Measurements from ENCODE around the gene CD99L2.

The CD99L2 gene

DNA sequence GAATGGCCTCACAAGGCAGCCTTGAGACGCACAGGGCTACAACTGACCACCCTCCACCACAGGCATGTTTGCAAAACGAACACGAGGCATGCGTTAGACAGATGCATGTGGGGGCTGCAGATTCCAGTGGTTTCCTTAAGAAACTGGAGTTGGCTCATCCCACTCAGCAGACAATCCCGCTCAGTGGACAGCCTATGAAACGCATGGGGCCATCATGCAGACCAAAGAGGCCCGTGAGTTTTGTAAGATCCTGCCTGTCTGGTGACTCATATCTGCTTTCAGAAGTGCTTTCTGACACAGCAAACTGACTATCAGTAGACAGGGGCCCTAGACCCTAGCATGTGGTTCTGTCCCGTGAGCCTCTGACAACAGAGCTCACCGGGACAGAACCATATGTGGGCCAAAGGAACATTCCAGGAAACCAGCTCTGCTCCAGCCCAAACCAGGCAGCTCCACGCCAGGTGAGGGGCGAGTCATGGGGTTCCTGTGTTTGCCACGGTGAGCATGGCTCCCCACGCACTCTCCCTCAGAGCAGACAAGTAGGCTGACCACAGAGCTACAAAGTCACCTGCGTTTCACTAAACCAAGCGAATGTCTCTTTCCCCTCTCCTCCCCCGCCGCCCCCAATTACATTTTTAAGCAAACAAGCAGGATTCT, 130.9 kb downstream of the CD99L2 start:
- Histone ChIP-seq H3F3A (ENCODE audit: low read depth) (no peaks in the 10 kb centered on the region), H3K9me3 (ENCODE audit: insufficient read depth, low read depth, low read length) (no peaks in the 10 kb centered on the region), H2AFZ (ENCODE audit: low read length) (no peak overlapping the region), H3K4me3 (ENCODE audit: low read length, poor library complexity, severe bottlenecking) (no peak overlapping the region), H3K36me3 (ENCODE audit: insufficient read depth, low read length) (no peaks in the 10 kb centered on the region; the same call in 1 of the 2 replicates), H3K9ac (ENCODE audit: low read depth, low read length, poor library complexity, severe bottlenecking) (no peak overlapping the region), H3K27me3 (ENCODE audit: insufficient read depth, low read length, poor library complexity, severe bottlenecking) (no peaks in the 10 kb centered on the region), H3K79me2 (ENCODE audit: insufficient read depth, low read length) (no peaks in the 10 kb centered on the region), H4K20me1 (ENCODE audit: insufficient read depth, low read length, poor library complexity, severe bottlenecking) (no peaks in the 10 kb centered on the region), H3K4me2 (ENCODE audit: low read depth, low read length, poor library complexity, severe bottlenecking) (no peak overlapping the region), H3K4me1 (ENCODE audit: insufficient read depth, low read length, poor library complexity, severe bottlenecking) (no peaks in the 10 kb centered on the region), H3K9me2 (replicated peaks; ENCODE audit: low read depth, low read length) (no peaks in the 10 kb centered on the region)
- TF ChIP-seq EZH2phosphoT487 (IDR thresholded peaks at IDR 0.05; ENCODE audit: borderline replicate concordance), result no peak

GRCh38 chrX:150767045-150767395, 131.4 kb downstream of the CD99L2 start:
- TF ChIP-seq, protein P1, sequence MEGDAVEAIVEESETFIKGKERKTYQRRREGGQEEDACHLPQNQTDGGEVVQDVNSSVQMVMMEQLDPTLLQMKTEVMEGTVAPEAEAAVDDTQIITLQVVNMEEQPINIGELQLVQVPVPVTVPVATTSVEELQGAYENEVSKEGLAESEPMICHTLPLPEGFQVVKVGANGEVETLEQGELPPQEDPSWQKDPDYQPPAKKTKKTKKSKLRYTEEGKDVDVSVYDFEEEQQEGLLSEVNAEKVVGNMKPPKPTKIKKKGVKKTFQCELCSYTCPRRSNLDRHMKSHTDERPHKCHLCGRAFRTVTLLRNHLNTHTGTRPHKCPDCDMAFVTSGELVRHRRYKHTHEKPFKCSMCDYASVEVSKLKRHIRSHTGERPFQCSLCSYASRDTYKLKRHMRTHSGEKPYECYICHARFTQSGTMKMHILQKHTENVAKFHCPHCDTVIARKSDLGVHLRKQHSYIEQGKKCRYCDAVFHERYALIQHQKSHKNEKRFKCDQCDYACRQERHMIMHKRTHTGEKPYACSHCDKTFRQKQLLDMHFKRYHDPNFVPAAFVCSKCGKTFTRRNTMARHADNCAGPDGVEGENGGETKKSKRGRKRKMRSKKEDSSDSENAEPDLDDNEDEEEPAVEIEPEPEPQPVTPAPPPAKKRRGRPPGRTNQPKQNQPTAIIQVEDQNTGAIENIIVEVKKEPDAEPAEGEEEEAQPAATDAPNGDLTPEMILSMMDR (conservative IDR thresholded peaks at IDR 0.05; ENCODE audit: low read length), result no peak
- TF ChIP-seq EZH2phosphoT487 (IDR thresholded peaks at IDR 0.05; ENCODE audit: borderline replicate concordance), result no peak
- H3K4me3 ChIP-seq (ENCODE audit: low read length, poor library complexity, severe bottlenecking), result no peak overlapping the region
- no peaks in the 10 kb centered on the region for H3K4me1 ChIP-seq (ENCODE audit: insufficient read depth, low read length, poor library complexity, severe bottlenecking)
- H3K27me3 ChIP-seq (ENCODE audit: insufficient read depth, low read length, poor library complexity, severe bottlenecking), result no peaks in the 10 kb centered on the region
- no peaks in the 10 kb centered on the region for H4K20me1 ChIP-seq (ENCODE audit: insufficient read depth, low read length, poor library complexity, severe bottlenecking)
- H3K9me2 ChIP-seq (replicated peaks; ENCODE audit: low read depth, low read length), result no peaks in the 10 kb centered on the region
- no peaks in the 10 kb centered on the region for H3K79me2 ChIP-seq (ENCODE audit: insufficient read depth, low read length)
- no peaks in the 10 kb centered on the region for H3F3A ChIP-seq (ENCODE audit: low read depth)
- H3K4me2 ChIP-seq (ENCODE audit: low read depth, low read length, poor library complexity, severe bottlenecking), result no peak overlapping the region
- no peak overlapping the region for H2AFZ ChIP-seq (ENCODE audit: low read length)
- no peak overlapping the region for H3K9ac ChIP-seq (ENCODE audit: low read depth, low read length, poor library complexity, severe bottlenecking)
- no peaks in the 10 kb centered on the region for H3K9me3 ChIP-seq (ENCODE audit: insufficient read depth, low read depth, low read length)
- no peaks in the 10 kb centered on the region; the same call in 1 of the 2 replicates for H3K36me3 ChIP-seq (ENCODE audit: insufficient read depth, low read length)

- Histone ChIP-seq H2AFZ (ENCODE audit: low read length) (no peak overlapping the region), H3K36me3 (ENCODE audit: insufficient read depth, low read length) (no peaks in the 10 kb centered on the region; the same call in 1 of the 2 replicates), H3K4me1 (ENCODE audit: insufficient read depth, low read length, poor library complexity, severe bottlenecking) (no peaks in the 10 kb centered on the region), H3K4me2 (ENCODE audit: low read depth, low read length, poor library complexity, severe bottlenecking) (no peak overlapping the region), H3F3A (ENCODE audit: low read depth) (no peaks in the 10 kb centered on the region), H3K9ac (ENCODE audit: low read depth, low read length, poor library complexity, severe bottlenecking) (no peak overlapping the region), H3K9me3 (ENCODE audit: insufficient read depth, low read depth, low read length) (no peaks in the 10 kb centered on the region), H3K79me2 (ENCODE audit: insufficient read depth, low read length) (no peaks in the 10 kb centered on the region), H3K27me3 (ENCODE audit: insufficient read depth, low read length, poor library complexity, severe bottlenecking) (no peaks in the 10 kb centered on the region), H4K20me1 (ENCODE audit: insufficient read depth, low read length, poor library complexity, severe bottlenecking) (no peaks in the 10 kb centered on the region), H3K9me2 (replicated peaks; ENCODE audit: low read depth, low read length) (no peaks in the 10 kb centered on the region), H3K4me3 (ENCODE audit: low read length, poor library complexity, severe bottlenecking) (no peak overlapping the region)
- no peak for TF ChIP-seq EZH2phosphoT487 (IDR thresholded peaks at IDR 0.05; ENCODE audit: borderline replicate concordance)
- TF ChIP-seq, protein P1 (conservative IDR thresholded peaks at IDR 0.05; ENCODE audit: low read length), result no peak; the same call in 1 of the 2 replicates
Observed at GRCh38 chrX:150766351-150767044, 132.0 kb downstream of the CD99L2 start.

Data from Loucy (cell line).